ENCODE data around the gene BCL7B.
"Not testable (repeated sequence)": the region's sequence is repeated elsewhere in the genome, so short reads cannot be mapped to it uniquely, and the experiment has no call there.

BCL7B gene

DNA sequence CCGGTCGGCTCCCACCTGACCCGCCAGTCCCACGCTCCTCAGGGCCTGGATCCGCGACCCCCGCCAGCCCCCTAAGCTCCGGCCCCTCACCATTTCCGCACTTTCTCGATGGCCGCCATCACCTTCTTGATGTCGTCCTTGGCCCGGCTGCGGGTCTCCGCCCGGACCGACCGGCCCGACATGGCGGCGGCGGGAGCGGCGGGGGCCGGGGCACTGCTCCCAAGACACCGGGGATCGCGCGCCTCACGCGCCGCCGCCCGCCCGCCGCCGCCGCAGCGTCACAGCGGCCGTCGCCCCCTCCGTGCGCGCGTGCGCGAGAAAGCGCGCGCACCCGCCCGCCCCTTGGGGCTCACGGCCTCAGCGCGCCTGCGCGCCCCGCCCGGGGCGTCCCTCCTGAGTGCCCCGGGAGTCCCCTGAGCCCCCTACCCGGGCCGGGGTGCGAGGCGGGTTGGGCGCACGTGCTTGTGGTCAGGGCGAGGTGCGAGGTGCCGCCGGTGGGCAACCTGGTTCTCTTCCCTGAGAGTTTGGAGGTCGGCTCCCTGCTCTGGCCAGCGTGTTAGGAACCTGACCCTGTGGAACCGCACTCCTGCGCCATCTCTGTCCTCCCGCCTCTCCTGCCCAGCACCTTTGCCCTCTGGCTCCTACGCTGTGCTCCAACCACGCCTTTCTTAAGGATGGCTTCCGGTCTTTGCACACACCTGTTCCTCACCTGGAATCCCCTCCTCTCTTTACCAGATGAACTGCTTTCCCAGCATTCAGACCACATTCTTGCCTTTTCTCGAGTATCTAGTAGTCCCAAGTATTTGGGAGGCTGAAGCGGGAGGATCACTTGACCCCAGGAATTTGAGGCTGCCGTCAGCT, at the start of gene BCL7B:
Gene BCL7B, minus strand, starts transcription at position 294 of the 861 bp plus-strand sequence. Its CDS starts 112 bp downstream, at position 182.
- DNase-seq: peak; percentile 78

DNA sequence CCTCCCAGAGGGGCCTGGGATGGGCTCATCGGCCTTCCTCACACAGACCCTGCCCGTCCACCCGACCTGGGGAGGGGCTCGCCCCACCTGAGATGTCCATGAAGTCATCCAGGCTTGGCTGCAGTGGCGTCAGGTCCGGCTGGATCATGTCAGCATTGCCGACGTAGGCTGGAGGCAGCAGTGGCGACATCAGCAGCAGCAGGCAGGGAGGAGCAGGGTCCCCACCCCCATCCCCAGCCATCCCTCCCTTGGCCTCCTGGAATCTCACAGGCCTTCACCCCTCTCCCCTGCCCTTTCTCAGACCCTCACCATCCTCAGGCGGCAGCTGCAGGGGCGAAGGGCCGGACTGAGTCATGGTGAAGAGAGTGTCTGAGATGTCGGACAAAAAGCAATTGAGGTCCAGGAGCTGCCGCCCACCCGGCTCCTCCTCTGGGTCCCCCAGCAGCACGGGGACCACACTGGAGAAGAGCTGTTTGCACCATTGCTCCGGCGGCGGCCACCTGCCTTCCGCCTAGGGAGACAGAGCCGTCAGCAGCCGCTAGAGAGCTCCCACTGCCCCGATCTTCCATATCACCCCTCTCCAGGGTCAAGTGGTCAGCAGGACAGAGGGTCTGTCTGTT, 48.2 kb upstream of the BCL7B start:
- DNase-seq: no peak

GRCh38 chr7:73602721-73603651, 45.5 kb upstream of the BCL7B start:
- no peak for DNase-seq

DNA sequence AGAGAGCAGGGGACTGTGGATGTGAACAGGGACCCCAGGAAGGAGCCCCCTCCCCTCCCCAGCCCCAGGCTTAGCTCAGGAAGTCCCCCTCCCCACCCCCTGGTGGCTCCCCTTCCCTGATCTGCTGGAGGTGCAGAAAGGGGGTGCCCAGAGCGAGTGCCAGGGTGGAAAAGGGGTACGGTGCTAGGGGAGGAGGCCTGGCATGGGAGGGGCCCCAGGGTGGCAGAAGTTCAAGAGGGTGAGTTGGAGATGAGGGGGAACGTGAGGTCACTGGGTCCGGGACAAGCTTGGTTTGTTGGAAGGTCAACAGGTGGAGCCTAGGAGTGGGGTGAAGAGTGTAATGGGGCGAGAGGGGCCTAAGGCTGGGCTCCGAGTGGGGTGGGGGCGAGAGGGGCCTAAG, 42.4 kb upstream of the BCL7B start:
- no peak for DNase-seq

GRCh38 chr7:73599151-73599882, 41.8 kb upstream of the BCL7B start:
- DNase-seq: no peak

GRCh38 chr7:73597978-73598782, 40.7 kb upstream of the BCL7B start:
- no peak for DNase-seq

DNA sequence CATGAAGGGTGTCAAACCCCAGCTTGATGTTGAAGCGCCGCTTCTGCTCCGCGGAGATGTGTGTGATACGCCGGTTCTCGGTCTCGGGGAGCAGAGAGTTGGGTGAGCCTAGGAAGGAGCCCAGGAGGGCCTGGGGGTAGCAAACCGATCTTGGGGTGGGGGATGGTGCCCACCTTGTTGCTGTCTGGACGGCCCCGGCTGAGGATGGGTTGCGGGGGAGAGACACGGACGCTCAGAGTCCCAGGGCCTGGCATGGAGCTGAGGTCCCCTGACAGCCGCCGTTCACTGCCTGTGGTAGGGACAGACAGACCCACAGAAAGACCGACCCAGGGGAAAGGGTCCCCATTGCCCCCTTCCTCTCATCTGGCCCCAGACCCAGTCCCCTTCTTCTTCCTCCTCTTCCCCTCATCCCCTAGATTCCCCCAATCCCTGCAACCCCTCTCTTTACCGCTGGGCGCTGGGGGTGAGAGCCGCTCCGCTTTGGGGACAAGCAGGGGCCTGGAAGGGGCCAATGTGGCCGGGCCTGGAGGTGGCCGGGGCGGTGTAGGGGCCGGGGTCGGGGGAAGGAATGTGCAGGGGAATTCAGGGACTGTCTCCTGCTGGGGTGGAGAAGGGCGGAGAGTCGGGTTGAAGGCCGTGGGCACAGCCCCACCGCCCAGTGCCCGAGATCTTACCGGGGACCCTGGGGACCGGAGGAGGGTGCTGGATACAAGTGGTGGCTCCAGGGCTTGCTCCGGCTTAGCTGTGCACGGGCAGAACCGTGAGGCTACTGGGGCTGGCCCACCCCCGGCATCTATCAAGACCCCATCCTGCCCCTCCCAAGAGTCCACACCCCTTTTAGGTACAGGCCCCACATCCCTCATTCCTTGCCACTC, 38.9 kb upstream of the BCL7B start:
- no peak for DNase-seq

- no peak for DNase-seq
These were observed 37.9 kb upstream of the BCL7B start for GRCh38 chr7:73595358-73595757.

DNA sequence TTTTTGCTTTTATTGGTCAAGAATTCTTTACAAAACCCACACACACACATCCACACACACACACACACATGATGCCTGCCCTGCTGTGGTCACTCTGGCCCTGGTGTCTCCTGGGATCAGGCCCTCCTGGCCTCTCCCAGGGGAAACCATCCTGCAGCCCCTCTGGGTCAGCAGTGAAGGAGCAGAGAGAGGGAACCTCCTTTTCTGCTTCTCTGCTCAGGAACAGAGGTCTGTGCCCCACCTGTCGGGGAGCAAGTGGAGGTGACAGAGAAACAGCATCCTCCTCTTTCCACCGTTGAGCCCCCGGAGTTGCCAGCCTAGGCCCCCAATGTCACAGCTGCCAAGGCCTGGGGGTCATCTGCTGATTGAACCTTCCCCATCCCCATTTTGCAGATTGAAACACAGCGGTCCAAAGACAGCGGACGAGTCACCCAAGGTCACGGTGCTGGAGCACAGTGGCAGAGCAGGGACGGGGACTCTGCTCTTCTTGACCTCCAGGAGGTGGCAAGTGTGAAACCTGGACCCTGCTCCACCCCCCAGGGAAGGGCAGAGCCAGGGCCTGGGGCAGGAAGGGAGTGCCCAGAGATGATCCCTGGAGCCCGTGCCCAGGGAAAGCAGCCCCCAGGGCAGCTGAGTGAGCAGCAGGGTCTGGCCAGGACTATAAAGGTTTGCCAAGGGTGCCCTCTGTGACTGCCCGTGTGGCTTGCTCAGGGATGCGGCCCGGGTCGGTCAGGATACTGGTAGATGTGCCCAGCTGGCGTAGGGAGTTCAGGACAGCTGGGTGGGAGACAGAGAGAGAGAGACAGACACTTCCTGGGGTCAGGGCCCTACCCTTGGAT, 35.9 kb upstream of the BCL7B start:
- no peak for DNase-seq

GRCh38 chr7:73586911-73587310, 29.4 kb upstream of the BCL7B start:
- DNase-seq: no peak

DNA sequence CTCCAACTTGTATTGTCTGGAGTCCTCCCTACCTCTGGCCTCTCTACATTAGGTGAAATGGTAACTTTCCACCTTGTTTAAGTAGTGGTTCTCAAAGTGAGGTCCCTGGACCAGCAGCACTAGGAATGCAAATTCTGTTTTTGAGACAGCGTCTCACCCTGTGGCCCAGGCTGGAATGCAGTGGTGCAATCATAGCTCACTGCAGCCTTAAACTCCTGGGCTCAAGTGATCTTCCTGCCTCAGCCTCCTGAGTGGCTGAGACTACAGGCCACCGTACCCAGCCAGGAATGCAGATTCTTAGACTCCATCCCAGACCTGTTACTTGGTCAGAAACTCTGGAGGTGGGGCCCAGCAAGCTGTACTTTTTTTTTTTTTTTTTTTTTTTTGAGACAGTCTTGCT, 27.7 kb upstream of the BCL7B start:
- DNase-seq: no peak

- no peak for DNase-seq
These were observed 25.2 kb upstream of the BCL7B start for GRCh38 chr7:73582664-73583202.

- DNase-seq: not testable (repeated sequence)
These were observed 23.5 kb upstream of the BCL7B start for GRCh38 chr7:73581006-73581405.

DNA sequence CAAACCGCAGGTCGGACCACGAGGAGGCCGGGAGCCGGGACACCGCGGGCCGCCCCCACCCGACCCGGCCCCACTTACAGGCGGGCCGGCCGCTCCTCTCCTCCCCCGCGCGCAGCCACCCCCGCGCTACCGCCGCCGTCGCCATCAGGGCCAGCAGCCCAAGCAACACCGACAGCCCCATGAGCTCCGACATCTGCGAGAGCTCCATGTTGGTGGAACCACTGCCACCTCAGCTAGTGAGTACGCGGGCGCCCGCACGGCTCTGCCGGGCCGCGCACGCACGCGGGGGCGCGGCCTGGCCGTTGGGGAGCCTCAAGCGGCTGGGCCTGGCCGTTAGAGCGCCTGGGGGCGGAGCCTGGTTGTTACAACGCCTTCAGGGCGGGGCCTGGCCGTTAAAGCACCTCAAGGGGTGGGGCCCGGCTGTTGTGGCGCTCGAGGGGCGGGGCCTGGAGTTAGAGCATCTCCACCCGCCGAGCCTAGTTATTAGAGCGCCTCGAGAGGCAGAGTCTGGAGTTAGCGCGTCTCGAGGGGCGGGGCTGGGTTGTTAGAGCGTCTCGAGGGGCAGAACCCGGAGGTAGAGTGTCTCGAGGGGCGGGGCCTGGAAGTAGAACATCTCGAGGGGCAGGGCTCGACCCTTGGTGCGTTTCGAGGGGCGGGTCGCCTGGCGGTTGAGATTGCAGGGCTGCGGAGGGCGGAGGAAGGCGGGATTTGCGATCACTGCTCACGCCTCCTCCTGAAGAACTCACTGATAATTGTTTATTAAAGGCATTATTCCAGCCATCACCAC, 21.0 kb upstream of the BCL7B start, which contains the start of gene TBL2:
Gene TBL2, minus strand, starts transcription at position 238 of the 787 bp plus-strand sequence. Its CDS starts 30 bp downstream, at position 208.
- peak; percentile 99 for DNase-seq

GRCh38 chr7:73577627-73578341, 20.3 kb upstream of the BCL7B start:
- DNase-seq: no peak

GRCh38 chr7:73573791-73574190, 16.3 kb upstream of the BCL7B start:
- DNase-seq: no peak

- DNase-seq: no peak
These were observed 15.8 kb upstream of the BCL7B start for GRCh38 chr7:73573276-73573675.

- DNase-seq: no peak
These were observed 15.3 kb upstream of the BCL7B start for GRCh38 chr7:73572767-73573186.

Measured in activated naive CD4-positive, alpha-beta T cell treated with Interleukin-2 at 50 U/mL for 16 hours (primary cell).